AML-193 (cell line): Measurements from ENCODE around the gene APOBR.
A peak's percentile ranks its signal among the peaks of the same experiment; 100 is the strongest.
"Not testable (repeated sequence)": the region's sequence is repeated elsewhere in the genome, so short reads cannot be mapped to it uniquely, and the experiment has no call there.

Experiments
- DNase-seq, 2 experiments: peaks; one replicate each; lab custom pipeline; 2025; lab: John Stamatoyannopoulos, UW

The APOBR gene

GRCh38 chr16:28494121-28494851 lies at the start of gene APOBR:
TSS of gene APOBR (plus strand) at chr16:28494643. CDS start at chr16:28494682, 39 bp downstream.
- peak; percentile 94 to 97 for DNase-seq

- not testable (repeated sequence) for DNase-seq
Observed at GRCh38 chr16:28446388-28446787, 48.1 kb upstream of the APOBR start.

- not testable (repeated sequence) for DNase-seq
Observed at GRCh38 chr16:28447081-28447480, 47.4 kb upstream of the APOBR start.

GRCh38 chr16:28473714-28474265 lies 20.7 kb upstream of the APOBR start:
- DNase-seq = no peak

- no peak for DNase-seq
Observed at GRCh38 chr16:28475221-28475620, 19.2 kb upstream of the APOBR start.

GRCh38 chr16:28477311-28477920 lies 17.0 kb upstream of the APOBR start:
- no peak for DNase-seq

GRCh38 chr16:28478506-28479180 lies 15.8 kb upstream of the APOBR start:
- no peak for DNase-seq

GRCh38 chr16:28482026-28482425 lies 12.4 kb upstream of the APOBR start:
- no peak for DNase-seq

- DNase-seq = not testable (repeated sequence)
Observed at GRCh38 chr16:28483361-28483760, 11.1 kb upstream of the APOBR start.

- no peak for DNase-seq
Observed at GRCh38 chr16:28486266-28486665, 8.2 kb upstream of the APOBR start.

GRCh38 chr16:28491230-28491969 lies 3.0 kb upstream of the APOBR start:
- DNase-seq = peak; percentile 68 to 75

GRCh38 chr16:28491970-28492474 lies 2.4 kb upstream of the APOBR start, which contains the start of gene CLN3:
TSS of gene CLN3 (minus strand) at chr16:28492074. CDS start at chr16:28491759, 315 bp downstream.
- peak; percentile 88 to 94 for DNase-seq

- DNase-seq = no peak
Observed at GRCh38 chr16:28492511-28492910, 1.9 kb upstream of the APOBR start.

- DNase-seq = no peak
Observed at GRCh38 chr16:28495098-28495793, 803 bp downstream of the APOBR start.

- no peak for DNase-seq
Observed at GRCh38 chr16:28495795-28496749, 1.6 kb downstream of the APOBR start.

GRCh38 chr16:28496844-28497243 lies 2.4 kb downstream of the APOBR start:
- no peak for DNase-seq

GRCh38 chr16:28497386-28497785 lies 2.9 kb downstream of the APOBR start:
- DNase-seq = no peak

- DNase-seq = no peak
Observed at GRCh38 chr16:28497861-28498599, 3.6 kb downstream of the APOBR start.
